Hematopoietic multipotent progenitor cell treated with erythropoietin and hydrocortisone succinate and interleukin-3 and kit ligand, for 4 days (in vitro differentiated cells): ENCODE measurements around the gene OMP.

Source experiments
- DNase-seq: peaks from one replicate; pipeline ENCODE4 v3.0.0-alpha.2; 2015

The OMP gene

GRCh38 chr11:77125695-77126094, 23.1 kb downstream of the OMP start:
- DNase-seq: no peak

- no peak for DNase-seq
These were observed 23.6 kb downstream of the OMP start for GRCh38 chr11:77126156-77126775.

GRCh38 chr11:77126861-77127234, 24.2 kb downstream of the OMP start:
- DNase-seq: no peak

- DNase-seq: peak; percentile 67
These were observed 24.7 kb downstream of the OMP start for GRCh38 chr11:77127235-77127911.

GRCh38 chr11:77127920-77128691, 25.5 kb downstream of the OMP start, which contains the start of gene MYO7A:
MYO7A (plus strand) TSS chr11:77128246; CDS start chr11:77130635, 2,389 bp downstream.
- DNase-seq: no peak

GRCh38 chr11:77129069-77129841, 26.6 kb downstream of the OMP start:
- no peak for DNase-seq

GRCh38 chr11:77129842-77130756, 27.5 kb downstream of the OMP start:
- DNase-seq: no peak

GRCh38 chr11:77130763-77131513, 28.3 kb downstream of the OMP start:
- DNase-seq: no peak

- no peak for DNase-seq
These were observed 28.9 kb downstream of the OMP start for GRCh38 chr11:77131560-77131959.

GRCh38 chr11:77135069-77135468, 32.4 kb downstream of the OMP start:
- no peak for DNase-seq

- DNase-seq: no peak
These were observed 33.4 kb downstream of the OMP start for GRCh38 chr11:77136074-77136473.

GRCh38 chr11:77136784-77137420, 34.3 kb downstream of the OMP start:
- no peak for DNase-seq

GRCh38 chr11:77137421-77137820, 34.8 kb downstream of the OMP start:
- DNase-seq: no peak

- DNase-seq: no peak
These were observed 35.5 kb downstream of the OMP start for GRCh38 chr11:77138106-77138649.

- DNase-seq: no peak
These were observed 36.6 kb downstream of the OMP start for GRCh38 chr11:77139201-77139600.

- no peak for DNase-seq
These were observed 37.7 kb downstream of the OMP start for GRCh38 chr11:77140231-77140851.

GRCh38 chr11:77141034-77141433, 38.4 kb downstream of the OMP start:
- DNase-seq: no peak

GRCh38 chr11:77141475-77141874, 38.8 kb downstream of the OMP start:
- DNase-seq: no peak

- DNase-seq: peak; percentile 76
These were observed 39.7 kb downstream of the OMP start for GRCh38 chr11:77142091-77142975.
